SK-N-SH (cell line): ENCODE measurements around the gene SYT17.

ENCODE experiments used
- CTCF ChIP-seq: fragments of 200-600 bp; sonication (generic); IDR thresholded peaks from 2 replicates; pipeline ENCODE4 v1.6.1; 2017; ENCODE audit warnings: antibody characterized with exemption, mild to moderate bottlenecking, moderate library complexity
- GABPA ChIP-seq: IDR thresholded peaks from 2 replicates; pipeline ENCODE4 v1.4.0; 2012; ENCODE audit warnings: low read depth, mild to moderate bottlenecking

GRCh38 chr16:19136549-19137196, 31.4 kb upstream of the SYT17 start:
- TF ChIP-seq CTCF (no peak), GABPA (no peak)
